GM19099 (cell line): ENCODE results near the gene IFT81.

Experiments
- POLR2A ChIP-seq: IDR thresholded peaks from 3 replicates; pipeline ENCODE4 v1.6.1; 2011; ENCODE audit warnings: low read depth; ENCODE audit not compliant: insufficient read length; ENCODE audit errors: extremely low read depth

Gene IFT81

GRCh38 chr12:110104188-110105094 lies 19.7 kb upstream of the IFT81 start:
- no peak for TF ChIP-seq POLR2A

GRCh38 chr12:110105159-110105558 lies 19.0 kb upstream of the IFT81 start:
- TF ChIP-seq POLR2A, result no peak

GRCh38 chr12:110105986-110106385 lies 18.2 kb upstream of the IFT81 start:
- TF ChIP-seq POLR2A, result no peak

GRCh38 chr12:110107369-110108281 lies 16.5 kb upstream of the IFT81 start:
- no peak for TF ChIP-seq POLR2A

GRCh38 chr12:110108309-110109036 lies 15.7 kb upstream of the IFT81 start:
- TF ChIP-seq POLR2A, result no peak

- no peak for TF ChIP-seq POLR2A
Observed at GRCh38 chr12:110109037-110109836, 14.9 kb upstream of the IFT81 start.

GRCh38 chr12:110109837-110110535 lies 14.2 kb upstream of the IFT81 start:
- no peak for TF ChIP-seq POLR2A

- TF ChIP-seq POLR2A, result no peak
Observed at GRCh38 chr12:110111476-110112334, 12.5 kb upstream of the IFT81 start.

- no peak for TF ChIP-seq POLR2A
Observed at GRCh38 chr12:110112335-110112660, 11.9 kb upstream of the IFT81 start.

- TF ChIP-seq POLR2A, result no peak
Observed at GRCh38 chr12:110114528-110114937, 9.6 kb upstream of the IFT81 start.

GRCh38 chr12:110115675-110116074 lies 8.5 kb upstream of the IFT81 start:
- TF ChIP-seq POLR2A, result no peak

- no peak for TF ChIP-seq POLR2A
Observed at GRCh38 chr12:110116623-110117022, 7.5 kb upstream of the IFT81 start.
